Stimulated activated naive B cell treated with anti-CD40 and anti-IgM and Interleukin-4, amounts not matched to agents 10 μg/mL and 1 μg/mL and 100 μg/mL, for 72 hours (primary cell): ENCODE results near the gene PHC2.

Experiments used
- ATAC-seq, 2 donors: fragments of 150-1000 bp; cut with Tn5 transposase; replicated peaks; 2 replicates each; pipeline ENCODE4 v1.10.0; 2021; ENCODE audit warnings: moderate library complexity in 1 of 2
- DNase-seq: peaks from one replicate; pipeline ENCODE4 v3.0.0; 2021
- H3K27ac Mint-ChIP-seq: one replicate; pipeline ENCODE4 v1.8.0; 2022; ENCODE audit warnings: mild to moderate bottlenecking, mixed read lengths
- H3K27me3 Mint-ChIP-seq, 2 donors: one replicate each; pipeline ENCODE4 v1.8.0; 2022; ENCODE audit warnings: mixed read lengths in 2 of 2
- H3K36me3 Mint-ChIP-seq, 2 donors: one replicate each; pipeline ENCODE4 v1.8.0; 2022; ENCODE audit warnings: mixed read lengths in 2 of 2, mild to moderate bottlenecking in 1 of 2
- H3K4me1 Mint-ChIP-seq, 2 donors: one replicate each; pipeline ENCODE4 v1.8.0; 2022; ENCODE audit warnings: mixed read lengths in 2 of 2, mild to moderate bottlenecking in 1 of 2
- H3K4me3 Mint-ChIP-seq, 2 donors: one replicate each; pipeline ENCODE4 v1.8.0; 2022; ENCODE audit warnings: mild to moderate bottlenecking in 2 of 2, mixed read lengths in 2 of 2, moderate library complexity in 1 of 2
- H3K9me3 Mint-ChIP-seq, 2 donors: one replicate each; pipeline ENCODE4 v1.8.0; 2022; ENCODE audit warnings: mixed read lengths in 2 of 2, mild to moderate bottlenecking in 1 of 2

The PHC2 gene

GRCh38 chr1:33439662-33440061, 8.8 kb upstream of the PHC2 start:
- H3K4me3 Mint-ChIP-seq = no peak overlapping the region
- peaks cover 21 to 29% of the 10 kb centered on the region in 2 donors for H3K27me3 Mint-ChIP-seq
- no peaks in the 10 kb centered on the region for H3K9me3 Mint-ChIP-seq
- no peaks in the 10 kb centered on the region for H3K36me3 Mint-ChIP-seq
- no peak overlapping the region for H3K27ac Mint-ChIP-seq
- DNase-seq = no peak
- ATAC-seq = no peak
- H3K4me1 Mint-ChIP-seq = no peaks in the 10 kb centered on the region

DNA sequence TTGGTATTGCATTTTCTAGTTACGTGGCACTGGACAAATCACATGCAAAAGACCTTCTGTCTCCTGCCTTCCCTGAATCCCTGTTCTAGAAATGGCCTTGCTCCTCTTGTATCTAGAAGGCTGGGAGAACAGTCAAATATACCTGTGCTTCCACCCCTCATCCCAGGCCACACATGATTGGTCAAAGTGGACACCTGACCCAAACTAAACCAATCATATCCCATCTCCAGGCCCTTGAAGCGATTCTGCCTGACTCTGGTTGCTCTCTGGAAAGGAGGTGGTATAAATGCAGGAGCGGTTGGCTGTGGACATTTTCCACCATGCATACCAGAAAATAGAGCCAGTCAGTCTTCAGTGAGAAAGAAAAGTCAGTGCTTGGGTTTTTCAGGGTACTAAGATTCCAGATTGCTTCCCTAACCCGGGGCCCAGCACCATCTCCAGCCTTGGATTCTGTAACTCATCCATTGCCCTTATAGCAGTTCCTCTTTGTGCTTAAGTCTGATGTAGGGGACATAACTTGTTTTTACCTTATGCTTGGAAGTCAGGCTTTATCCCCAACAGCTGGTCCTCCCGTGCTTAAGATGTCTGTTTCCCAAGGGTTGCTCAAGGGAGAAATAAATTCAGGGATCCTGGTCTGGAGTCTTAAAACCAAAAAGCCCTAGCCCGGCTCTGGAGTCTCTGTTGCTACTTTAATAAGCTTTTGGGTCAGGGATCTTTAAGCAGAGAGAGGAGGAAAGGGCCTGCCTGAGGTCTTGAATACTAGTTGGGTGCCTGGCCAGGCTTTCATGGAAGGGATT, 7.7 kb upstream of the PHC2 start:
- Mint-ChIP-seq H3K36me3 (no peaks in the 10 kb centered on the region), H3K27ac (no peak overlapping the region), H3K4me1 (no peaks in the 10 kb centered on the region), H3K4me3 (no peak overlapping the region), H3K27me3 (peaks cover 21 to 29% of the 10 kb centered on the region in 2 donors), H3K9me3 (no peaks in the 10 kb centered on the region)
- no peak for DNase-seq
- no peak for ATAC-seq

- H3K27me3 Mint-ChIP-seq = peaks cover 15 to 23% of the 10 kb centered on the region in 2 donors
- H3K36me3 Mint-ChIP-seq = no peaks in the 10 kb centered on the region
- no peaks in the 10 kb centered on the region for H3K4me1 Mint-ChIP-seq
- H3K27ac Mint-ChIP-seq = no peak overlapping the region
- no peaks in the 10 kb centered on the region for H3K9me3 Mint-ChIP-seq
- no peak for DNase-seq
- no peak overlapping the region for H3K4me3 Mint-ChIP-seq
- ATAC-seq = no peak
Measured at GRCh38 chr1:33436557-33437285, 5.8 kb upstream of the PHC2 start.

DNA sequence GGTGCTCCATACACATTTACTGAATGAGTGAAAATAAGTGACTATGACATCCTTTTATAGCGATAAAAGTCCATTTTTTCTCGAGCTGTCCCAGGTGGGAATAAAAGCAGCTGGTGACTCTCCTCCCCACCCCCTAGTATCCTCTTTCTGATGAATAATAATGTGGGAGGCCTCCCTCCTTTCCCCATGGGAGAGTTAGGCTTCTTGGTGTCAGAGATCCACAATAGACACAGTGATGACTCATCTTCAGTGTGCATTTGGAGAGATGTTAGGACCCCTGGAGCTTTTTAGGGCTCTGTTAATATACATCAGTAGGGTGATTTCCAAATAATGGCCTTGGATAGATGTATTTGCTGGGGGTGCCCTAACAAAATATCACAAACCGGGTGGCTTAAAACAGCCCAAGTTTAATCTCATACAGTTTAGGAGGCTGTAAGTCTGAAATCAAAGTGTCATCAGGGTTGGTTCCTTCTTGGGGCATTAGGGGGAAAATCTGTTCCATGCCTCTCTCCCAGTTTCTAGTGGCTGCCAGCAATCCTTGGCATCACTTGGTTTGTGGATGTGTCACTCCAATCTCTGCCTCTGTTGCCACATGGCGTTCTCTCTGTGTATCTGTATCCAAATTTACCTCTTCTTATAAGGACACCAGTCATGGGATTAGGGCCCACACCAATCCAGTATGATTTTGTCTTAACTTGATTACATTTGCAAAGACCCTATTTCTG, 4.4 kb upstream of the PHC2 start:
- no peak for ATAC-seq
- Mint-ChIP-seq H3K36me3 (no peaks in the 10 kb centered on the region), H3K27ac (no peak overlapping the region), H3K4me3 (no peak overlapping the region), H3K9me3 (no peaks in the 10 kb centered on the region), H3K27me3 (peaks cover 5 to 8% of the 10 kb centered on the region in 2 donors), H3K4me1 (no peaks in the 10 kb centered on the region)
- no peak for DNase-seq

- ATAC-seq = no peak
- no peaks in the 10 kb centered on the region for H3K36me3 Mint-ChIP-seq
- H3K9me3 Mint-ChIP-seq = no peaks in the 10 kb centered on the region
- DNase-seq = no peak
- peaks cover 5% of the 10 kb centered on the region in 2 donors for H3K27me3 Mint-ChIP-seq
- H3K27ac Mint-ChIP-seq = no peak overlapping the region
- H3K4me1 Mint-ChIP-seq = peaks cover 0 to 3% of the 10 kb centered on the region in 2 donors
- no peak overlapping the region for H3K4me3 Mint-ChIP-seq
Measured at GRCh38 chr1:33434363-33434750, 3.5 kb upstream of the PHC2 start.

- Mint-ChIP-seq H3K4me3 (no peak overlapping the region), H3K4me1 (peaks cover 0 to 3% of the 10 kb centered on the region in 2 donors), H3K9me3 (no peaks in the 10 kb centered on the region), H3K27ac (no peak overlapping the region), H3K36me3 (no peaks in the 10 kb centered on the region), H3K27me3 (peaks cover 5% of the 10 kb centered on the region in 2 donors)
- ATAC-seq = no peak
- no peak for DNase-seq
Measured at GRCh38 chr1:33433509-33434362, 2.8 kb upstream of the PHC2 start.

DNA sequence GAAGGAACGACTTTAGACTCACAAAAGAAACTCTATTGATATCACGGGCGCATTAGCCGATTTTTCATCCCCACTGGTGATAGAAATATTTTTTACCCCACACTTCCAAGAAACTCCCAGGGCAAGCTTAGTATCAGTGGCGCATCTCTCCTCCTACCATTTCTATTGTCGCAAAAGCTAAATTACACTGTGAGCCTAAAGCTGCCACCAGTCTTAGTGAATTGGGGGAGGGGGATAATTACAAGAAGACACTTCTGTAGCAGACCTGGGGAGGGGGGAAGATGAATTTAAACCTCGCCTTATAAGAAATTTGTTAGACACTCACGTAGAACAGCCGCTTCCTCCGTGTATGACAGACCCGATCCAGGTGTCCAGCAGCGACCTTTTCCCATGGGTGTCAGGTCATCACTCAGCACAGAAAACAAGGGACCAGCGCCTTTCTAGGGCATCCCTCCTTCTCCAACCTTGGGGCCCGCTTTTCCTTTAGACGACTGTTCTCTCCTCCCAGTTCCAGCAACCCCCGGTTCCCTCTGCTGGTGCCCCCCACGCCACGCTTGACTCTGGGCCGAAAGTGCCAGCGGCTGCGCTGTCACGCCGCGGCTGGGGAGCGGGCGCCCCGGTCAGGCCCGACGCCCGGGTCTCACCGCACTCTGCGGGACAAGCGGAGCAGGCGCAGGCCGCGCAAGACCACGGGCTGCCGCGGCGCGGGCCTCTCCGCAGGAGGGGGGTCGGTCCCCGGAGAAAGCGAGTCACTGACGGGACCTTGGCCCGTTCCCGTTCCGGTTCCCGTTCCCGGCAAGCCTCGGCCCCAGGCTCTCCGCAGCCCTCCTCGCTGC, 821 bp downstream of the PHC2 start:
- Mint-ChIP-seq H3K4me3 (peak overlapping the region in 1 of 2 donors; percentile 71), H3K27ac (no peak overlapping the region), H3K36me3 (no peaks in the 10 kb centered on the region), H3K27me3 (peaks cover 4 to 9% of the 10 kb centered on the region in 2 donors), H3K4me1 (peaks cover 8 to 9% of the 10 kb centered on the region in 2 donors), H3K9me3 (no peaks in the 10 kb centered on the region)
- DNase-seq = peak; percentile 2
- peak; percentile 8 to 18 for ATAC-seq

DNA sequence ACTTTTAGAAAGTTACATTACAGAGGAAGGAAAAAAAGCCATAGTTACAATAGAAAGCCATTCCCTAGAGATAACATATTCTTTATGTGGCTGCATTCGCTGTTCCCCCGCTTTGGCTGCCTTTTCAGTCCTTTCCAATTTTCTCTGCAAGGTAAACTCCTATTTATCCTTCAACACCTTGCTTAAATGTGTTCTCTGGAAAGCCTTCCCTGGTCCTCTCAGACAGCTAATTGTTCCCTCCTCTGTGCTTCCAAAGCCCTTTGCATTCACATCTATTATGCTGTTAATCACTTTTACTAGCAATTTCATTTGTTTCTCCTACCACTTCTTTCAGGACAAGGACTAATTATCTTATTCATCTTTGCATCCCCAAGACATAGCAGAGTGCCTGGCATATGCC, 1.6 kb downstream of the PHC2 start:
- H3K27me3 Mint-ChIP-seq = peaks cover 4 to 9% of the 10 kb centered on the region in 2 donors
- no peak overlapping the region for H3K4me3 Mint-ChIP-seq
- peaks cover 8 to 9% of the 10 kb centered on the region in 2 donors for H3K4me1 Mint-ChIP-seq
- ATAC-seq (no peak), DNase-seq (no peak)
- H3K27ac Mint-ChIP-seq = no peak overlapping the region
- H3K9me3 Mint-ChIP-seq = no peaks in the 10 kb centered on the region
- no peaks in the 10 kb centered on the region for H3K36me3 Mint-ChIP-seq

DNA sequence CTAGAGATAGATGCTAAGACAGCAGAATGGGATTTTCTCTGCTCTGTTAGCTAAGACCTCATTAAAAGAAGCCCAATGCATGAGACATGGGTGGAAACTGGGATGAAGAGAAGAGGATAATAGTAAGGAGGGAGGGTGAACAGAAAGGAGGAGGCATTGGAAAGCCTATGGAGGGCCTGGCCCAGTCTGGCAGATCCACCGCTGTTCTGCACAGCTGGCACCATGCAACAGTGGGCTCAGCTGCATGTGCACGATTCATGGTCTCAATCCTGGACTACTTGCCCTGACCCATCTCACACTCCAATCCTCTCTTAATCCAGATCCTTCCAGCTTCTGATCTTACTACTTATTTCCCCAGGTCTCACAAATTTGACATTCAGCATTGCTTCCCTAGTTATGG, 2.2 kb downstream of the PHC2 start:
- DNase-seq = no peak
- H3K4me3 Mint-ChIP-seq = no peak overlapping the region
- no peak for ATAC-seq
- H3K27ac Mint-ChIP-seq = no peak overlapping the region
- H3K36me3 Mint-ChIP-seq = no peaks in the 10 kb centered on the region
- H3K9me3 Mint-ChIP-seq = no peaks in the 10 kb centered on the region
- H3K4me1 Mint-ChIP-seq = peaks cover 8 to 9% of the 10 kb centered on the region in 2 donors
- peaks cover 4 to 9% of the 10 kb centered on the region in 2 donors for H3K27me3 Mint-ChIP-seq

DNA sequence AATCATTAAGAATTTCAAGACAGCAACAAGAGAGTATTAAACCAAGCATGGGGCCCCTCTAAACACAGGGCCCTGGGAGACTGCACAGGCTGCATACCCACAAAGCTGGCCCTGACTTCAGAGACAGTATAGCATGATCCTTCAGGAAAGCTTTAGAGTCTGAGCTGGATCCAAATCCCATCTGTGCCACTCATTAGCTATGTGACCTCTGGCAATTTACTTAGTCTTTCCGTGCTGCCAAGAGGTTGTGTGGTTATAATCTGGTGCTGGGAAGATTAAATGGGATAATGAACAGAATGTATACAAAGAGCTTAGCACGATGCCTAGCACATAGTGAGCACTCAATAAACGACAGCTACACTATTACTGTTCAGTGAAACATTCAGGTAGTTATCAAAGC, 4.0 kb downstream of the PHC2 start:
- H3K9me3 Mint-ChIP-seq = no peaks in the 10 kb centered on the region
- DNase-seq (no peak), ATAC-seq (no peak)
- H3K27me3 Mint-ChIP-seq = peaks cover 12 to 16% of the 10 kb centered on the region in 2 donors
- no peaks in the 10 kb centered on the region for H3K36me3 Mint-ChIP-seq
- peaks cover 8 to 9% of the 10 kb centered on the region in 2 donors for H3K4me1 Mint-ChIP-seq
- no peak overlapping the region for H3K4me3 Mint-ChIP-seq
- no peak overlapping the region for H3K27ac Mint-ChIP-seq

DNA sequence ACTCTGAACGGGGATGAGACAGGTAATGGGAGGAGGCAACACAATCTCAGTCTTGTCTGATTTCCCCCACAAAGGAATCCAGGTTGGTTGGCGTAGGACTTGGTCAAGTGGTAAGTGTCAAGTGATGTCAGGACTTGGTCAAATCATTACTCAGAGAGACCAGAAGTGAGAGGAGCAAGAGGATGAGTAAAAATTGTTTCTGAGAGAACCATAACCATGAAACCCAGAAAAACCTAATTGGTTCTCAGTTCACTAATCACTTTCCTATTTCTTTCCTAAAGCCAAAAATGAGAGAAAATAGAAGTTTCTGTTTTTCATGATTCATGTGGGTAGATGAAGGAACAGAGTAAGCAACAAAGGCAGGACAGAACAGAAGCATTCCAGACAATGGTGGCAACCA, 5.0 kb downstream of the PHC2 start:
- DNase-seq = no peak
- Mint-ChIP-seq H3K4me1 (peaks cover 8 to 11% of the 10 kb centered on the region in 2 donors), H3K27me3 (peaks cover 16 to 17% of the 10 kb centered on the region in 2 donors), H3K9me3 (no peaks in the 10 kb centered on the region), H3K36me3 (no peaks in the 10 kb centered on the region), H3K27ac (no peak overlapping the region), H3K4me3 (no peak overlapping the region)
- ATAC-seq = peak; percentile 47 to 64

GRCh38 chr1:33424610-33425009, 6.3 kb downstream of the PHC2 start:
- Mint-ChIP-seq H3K27ac (no peak overlapping the region), H3K4me3 (no peak overlapping the region), H3K27me3 (peaks cover 16 to 17% of the 10 kb centered on the region in 2 donors), H3K9me3 (no peaks in the 10 kb centered on the region), H3K4me1 (peaks cover 8% of the 10 kb centered on the region in 2 donors), H3K36me3 (no peaks in the 10 kb centered on the region)
- ATAC-seq = no peak
- no peak for DNase-seq

DNA sequence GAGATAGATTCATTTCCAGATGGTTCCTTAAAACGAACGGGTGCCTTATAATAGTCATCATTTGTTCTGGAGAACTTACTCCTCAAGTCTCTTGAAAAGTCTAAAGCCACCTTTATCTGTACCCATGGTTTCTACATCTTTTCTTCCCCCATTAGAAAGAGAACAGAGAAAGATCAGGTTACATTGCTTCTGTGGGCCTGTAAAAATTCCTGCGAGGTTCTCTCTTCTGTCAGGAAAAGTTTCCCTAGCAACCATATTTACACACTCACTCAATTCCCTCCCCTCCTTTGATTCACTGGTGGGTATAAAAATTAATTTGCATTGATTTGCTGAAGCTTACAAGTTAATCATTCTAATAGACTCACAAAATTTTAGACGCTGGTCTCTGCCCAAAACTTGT, 6.7 kb downstream of the PHC2 start:
- Mint-ChIP-seq H3K27me3 (peaks cover 16 to 17% of the 10 kb centered on the region in 2 donors), H3K9me3 (no peaks in the 10 kb centered on the region), H3K4me1 (peaks cover 8% of the 10 kb centered on the region in 2 donors), H3K4me3 (no peak overlapping the region), H3K36me3 (no peaks in the 10 kb centered on the region), H3K27ac (no peak overlapping the region)
- ATAC-seq (no peak), DNase-seq (no peak)
